K562 (cell line): Measurements from ENCODE around the gene FRRS1L. TPM values are rescaled to one million over a fixed set of nuclear protein-coding genes. Genes with fewer than 3 reads are reported as not detected.

Experiments
- ATAC-seq: fragments of 200-7000 bp; cut with Tn5 transposase; 3 replicates; pipeline ENCODE4 v1.9.1; 2020; ENCODE audit warnings: moderate library complexity
- BruUV-seq: library from RNA; stranded (reverse); fragments of 400-500 nt; replicated peaks from 2 replicates; lab custom pipeline; 2021; lab: Mats Ljungman, UMichigan
- CTCF ChIA-PET: fragments of 300-600 bp; formaldehyde crosslinking; extraction: SDS; loops from one replicate; lab custom pipeline; 2021; ENCODE audit warnings: low intra/inter-chr PET ratio; lab: Yijun Ruan, JAX
- POLR2A ChIA-PET: fragments of 300-600, 350-650 bp; sonication (Branson Sonifier 250); formaldehyde crosslinking; extraction: SDS; loops from one replicate; lab custom pipeline; 2021; ENCODE audit warnings: antibody characterized with exemption, inconsistent platforms; lab: Yijun Ruan, JAX
- DNase-seq, 4 experiments: peaks; one replicate each; pipeline versions ENCODE4 v3.0.0 to v3.0.0-alpha.2; 2011 to 2018; ENCODE audit warnings: low spot score in 3 of 4, mixed read lengths in 3 of 4; ENCODE audit errors: extremely low read depth in 1 of 4
- FAIRE-seq: peaks from 2 replicates; lab custom pipeline; 2011; peaks lifted over from hg19 to GRCh38; lab: Jason Lieb, UNC
- H2AFZ ChIP-seq: 2 replicates; pipeline ENCODE4 v1.6.0; 2011; ENCODE audit warnings: low read depth, low read length, control low read depth, inconsistent platforms
- H3K27ac ChIP-seq: fragments of 200-600 bp; 3 replicates; pipeline ENCODE4 v1.8.0; 2011; ENCODE audit warnings: low read depth, mild to moderate bottlenecking, control low read depth, inconsistent platforms, low read length, moderate library complexity, mixed read lengths; ENCODE audit errors: extremely low read depth
- H3K27me3 ChIP-seq, 2 experiments: fragments of 300-600 bp in 1 of 2; 2 replicates in 1 of 2; 3 replicates in 1 of 2; pipeline versions ENCODE4 v1.6.0 to v1.8.0; 2011; ENCODE audit warnings: inconsistent platforms in 2 of 2, low read length in 2 of 2, mild to moderate bottlenecking in 1 of 2, mixed read lengths in 1 of 2, moderate library complexity in 1 of 2; ENCODE audit not compliant: control insufficient read depth in 2 of 2, insufficient read depth in 2 of 2
- H3K36me3 ChIP-seq: fragments of 300-600 bp; 3 replicates; pipeline ENCODE4 v1.8.0; 2011; ENCODE audit warnings: mild to moderate bottlenecking, low read length, inconsistent platforms; ENCODE audit not compliant: control insufficient read depth, insufficient read depth
- H3K4me1 ChIP-seq, 2 experiments: fragments of 200-600 bp in 1 of 2; replicated peaks in 1 of 2; 2 replicates in 1 of 2; 3 replicates in 1 of 2; pipeline versions ENCODE4 v1.5.1 to v1.8.0; 2011; ENCODE audit warnings: inconsistent platforms in 2 of 2, low read length in 2 of 2, mild to moderate bottlenecking in 1 of 2, mixed read lengths in 1 of 2, moderate library complexity in 1 of 2; ENCODE audit not compliant: control insufficient read depth in 2 of 2, insufficient read depth in 2 of 2
- H3K4me2 ChIP-seq: 2 replicates; pipeline ENCODE4 v1.6.1; 2011; ENCODE audit warnings: low read length, control low read depth, inconsistent platforms, mixed read lengths; ENCODE audit not compliant: insufficient read depth
- H3K4me3 ChIP-seq: fragments of 200-600 bp; sonication (generic), shearing (Covaris generic); 2 replicates; pipeline ENCODE4 v1.5.1; 2016; ENCODE audit warnings: control low read depth, inconsistent platforms
- H3K79me2 ChIP-seq: fragments of 200-600 bp; 3 replicates; pipeline ENCODE4 v1.8.0; 2011; ENCODE audit warnings: low read length, inconsistent platforms; ENCODE audit not compliant: control insufficient read depth, insufficient read depth
- H3K9ac ChIP-seq, 2 experiments: 2 replicates each; pipeline versions ENCODE4 v1.6.0 to v1.6.1; 2011; ENCODE audit warnings: low read depth in 2 of 2, low read length in 2 of 2, control low read depth in 1 of 2, inconsistent platforms in 1 of 2, mild to moderate bottlenecking in 1 of 2, mixed read lengths in 1 of 2; ENCODE audit not compliant: insufficient read depth in 1 of 2
- H3K9me1 ChIP-seq: one replicate; pipeline ENCODE4 v1.6.0; 2011; ENCODE audit warnings: inconsistent platforms, mild to moderate bottlenecking, low read length, moderate library complexity; ENCODE audit not compliant: control insufficient read depth, insufficient read depth
- H3K9me3 ChIP-seq: replicated peaks from 2 replicates; pipeline ENCODE4 v1.5.1; 2011; ENCODE audit warnings: low read depth, low read length, inconsistent platforms; ENCODE audit not compliant: control insufficient read depth, insufficient read depth
- H4K20me1 ChIP-seq: replicated peaks from 2 replicates; pipeline ENCODE4 v1.6.1; 2011; ENCODE audit warnings: low read length, inconsistent platforms, mixed read lengths; ENCODE audit not compliant: control insufficient read depth, insufficient read depth
- ARNT ChIP-seq, 2 experiments: fragments of 450-650 bp; IDR thresholded peaks; 2 replicates each; pipeline ENCODE4 v1.6.1; 2016; ENCODE audit warnings: mild to moderate bottlenecking in 1 of 2
- FOS ChIP-seq: IDR thresholded peaks from 3 replicates; pipeline ENCODE4 v1.6.1; 2011; ENCODE audit not compliant: insufficient read length; ENCODE audit errors: extremely low read depth
- NFE2 ChIP-seq: IDR thresholded peaks from 2 replicates; pipeline ENCODE4 v1.6.1; 2014; ENCODE audit warnings: antibody characterized with exemption, low read depth
- SRSF7 ChIP-seq: fragments of 200-400 bp; formaldehyde crosslinking; optimal IDR thresholded peaks from 2 replicates; pipeline ENCODE3; 2017; ENCODE audit warnings: mild to moderate bottlenecking, low read depth, low read length
- TSC22D4 ChIP-seq: fragments of 450-650 bp; IDR thresholded peaks from 2 replicates; pipeline ENCODE4 v1.6.1; 2016; ENCODE audit warnings: missing genetic modification characterization, missing biosample characterization, control low read depth
- ZBTB1 ChIP-seq: sonication (generic); formaldehyde crosslinking; IDR thresholded peaks from 2 replicates; pipeline ENCODE4 v1.8.1; 2023; ENCODE audit warnings: missing genetic modification reagents, low read depth, mild to moderate bottlenecking, borderline replicate concordance
- ZNF217 ChIP-seq: sonication (generic); formaldehyde crosslinking; IDR thresholded peaks from 2 replicates; pipeline ENCODE4 v1.8.0; 2022; ENCODE audit warnings: mild to moderate bottlenecking, missing genetic modification reagents
- WGBS: fragments of 100-300 bp; shearing (Covaris generic); methylation state at CpG from one replicate; pipeline ENCODE4 v1.1.6; 2016; ENCODE audit warnings: low coverage, mixed read lengths; ENCODE audit not compliant: insufficient coverage; ENCODE audit errors: missing lambda C conversion rate; 5-methylcytosine and 5-hydroxymethylcytosine counted together
- in situ Hi-C: fragments of 300-500 bp; cut with MboI; formaldehyde crosslinking; loops from 4 replicates; pipeline ENCODE4 v1.15.0; 2018; ENCODE audit warnings: inconsistent platforms, mixed read lengths
- intact Hi-C: fragments of 100-400 bp; cut with micrococcal nuclease; formaldehyde crosslinking; loops from 2 replicates; pipeline ENCODE4 v1.14.2; 2022
- polyA plus RNA-seq, 8 experiments: library from polyadenylated mRNA; depleted of rRNA in 4 of 8; stranded (reverse) in 5 of 8; unstranded in 3 of 8; fragments of >200 nt; fragmentation: Nextera tagmentation in 2 of 8; fragmentation: Illumina TruSeq in 1 of 8; extraction: Ambion mirVana in 2 of 8; extraction: Trizol in 1 of 8; gene quantifications; 2 replicates each; pipeline versions ENCODE4 v1.2.1 to v1.2.3, GENCODE V29; 2011 to 2014; ENCODE audit warnings: inconsistent platforms in 1 of 8, missing spikeins in 1 of 8
- total RNA-seq, 7 experiments: library from RNA; depleted of rRNA in 6 of 7; stranded (reverse); fragments of >200 nt in 6 of 7; fragmentation: Illumina TruSeq in 2 of 7; extraction: Trizol in 2 of 7; gene quantifications; 2 replicates each; pipeline versions ENCODE4 v1.2.1 to v1.2.3, GENCODE V29; 2011 to 2021; ENCODE audit warnings: low replicate concordance in 1 of 7

The FRRS1L gene
- total and polyA plus RNA-seq, 9 of the 15 experiments (the other 6 are each of a cell fraction or from before 2014, with no cell fraction given) = under 0.01 to 0.04 (median 0.03) TPM; not detected in 5

GRCh38 chr9:109193974-109194556, 27.0 kb upstream of the FRRS1L start:
- H3K4me2 ChIP-seq = no peak overlapping the region
- no peak for DNase-seq
- BruUV-seq = no TSS peak
- no peak overlapping the region for H3K9ac ChIP-seq
- no peaks in the 10 kb centered on the region for H3K9me3 ChIP-seq
- no peak for ATAC-seq
- TF ChIP-seq ZBTB1 (peak; percentile 59; the same call in 1 of the 2 replicates), NFE2 (no peak)
- no peak overlapping the region for H3K4me3 ChIP-seq
- H4K20me1 ChIP-seq = no peaks in the 10 kb centered on the region
- no peaks in the 10 kb centered on the region for H3K9me1 ChIP-seq
- H3K27ac ChIP-seq = no peak overlapping the region
- POLR2A ChIA-PET = interaction anchor here (0.6 kb wide), 1 partner anchor 13 kb away, joined by 4 read pairs; no protein-coding TSS in a partner anchor
- H3K4me1 ChIP-seq = no peaks in the 10 kb centered on the region
- FAIRE-seq = no peak
- H3K27me3 ChIP-seq = peaks cover 3 to 6% of the 10 kb centered on the region in 2 experiments; a peak in 3 of 5 replicates
- 4% methylated on average over 11 of the region's 11 CpGs for WGBS
- no peaks in the 10 kb centered on the region for H3K79me2 ChIP-seq
- H3K36me3 ChIP-seq = no peaks in the 10 kb centered on the region
- CTCF ChIA-PET = no interaction called here
- intact Hi-C loops = no loop called here
- H2AFZ ChIP-seq = 0 out of 2 replicates have a peak overlapping the region, but pooled peaks have one; percentile 41
- in situ Hi-C loops = no loop called here

GRCh38 chr9:109192732-109193361, 25.8 kb upstream of the FRRS1L start:
- Histone ChIP-seq H3K27me3 (peaks cover 3 to 4% of the 10 kb centered on the region in 2 experiments; a peak in 2 of 5 replicates), H3K9ac (no peak overlapping the region), H3K36me3 (no peaks in the 10 kb centered on the region), H3K4me2 (no peak overlapping the region), H4K20me1 (no peaks in the 10 kb centered on the region), H2AFZ (no peak overlapping the region), H3K27ac (no peak overlapping the region), H3K4me1 (no peaks in the 10 kb centered on the region), H3K9me1 (no peaks in the 10 kb centered on the region), H3K4me3 (no peak overlapping the region), H3K79me2 (no peaks in the 10 kb centered on the region), H3K9me3 (no peaks in the 10 kb centered on the region)
- in situ Hi-C loops (no loop called here), intact Hi-C loops (loop anchor here (1.0 kb wide), 1 partner anchor 128 kb away; the partner anchor contains the start of gene EPB41L4B)
- ChIA-PET CTCF (interaction anchor here (0.8 to 1.2 kb wide), 2 partner anchors 112 to 128 kb away, joined by 3 to 4 read pairs; no protein-coding TSS in a partner anchor), POLR2A (interaction anchor here (0.6 kb wide), 1 partner anchor 35 kb away, joined by 4 read pairs; no protein-coding TSS in a partner anchor)
- DNase-seq (peak in 3 of 4 experiments; percentile 27 to 48 (median 39)), ATAC-seq (peak; percentile 86), FAIRE-seq (peak; percentile 85)
- WGBS = 3% methylated on average over 7 of the region's 7 CpGs
- BruUV-seq = no TSS peak
- no peak for TF ChIP-seq ARNT (IDR thresholded peaks at IDR 0.05)
- no peak for TF ChIP-seq ZNF217 (CRISPR knock-in tag)
- no peak for TF ChIP-seq FOS
- no peak for TF ChIP-seq SRSF7
- TF ChIP-seq TSC22D4 = no peak
